Stimulated activated CD4-positive, alpha-beta T cell treated with anti-CD3 and anti-CD28 coated beads, TNF-alpha, amount 100 ng/mL, for 4 hours (primary cell): Measurements from ENCODE around the gene ENGASE.

ENCODE experiments used
- DNase-seq, 3 experiments: peaks; one replicate each; pipeline ENCODE4 v3.0.0-alpha.2; 2020; ENCODE audit warnings: low read depth in 3 of 3

The ENGASE gene

DNA sequence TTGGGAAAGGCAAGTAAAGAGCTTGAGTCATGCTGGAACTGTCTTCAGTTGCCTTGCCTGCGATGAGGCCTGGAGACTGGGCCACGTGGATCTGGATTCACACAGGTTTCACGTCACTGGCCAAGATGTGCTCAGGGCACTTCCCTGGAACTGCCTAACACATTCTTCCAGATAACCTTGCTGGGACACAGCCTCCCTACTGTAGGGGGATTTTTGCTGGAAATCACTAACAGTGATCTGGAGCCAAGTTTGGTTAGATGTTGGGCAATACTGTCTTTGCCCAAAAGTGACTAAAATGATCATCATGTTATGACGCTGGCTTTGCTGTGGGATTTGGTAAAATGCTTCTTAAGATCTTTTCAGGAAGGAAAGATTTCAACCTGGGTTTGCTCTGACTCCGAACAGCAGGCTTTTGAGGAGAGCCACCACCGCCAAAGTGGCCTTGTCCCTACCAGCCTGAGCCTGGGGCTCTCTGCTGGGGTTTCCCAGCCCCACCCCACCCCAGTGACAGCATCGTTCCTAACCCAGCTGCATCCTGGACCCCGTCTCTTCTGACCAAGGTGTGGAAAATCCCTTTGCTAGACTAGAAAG, 36.0 kb upstream of the ENGASE start:
- no peak for DNase-seq

DNA sequence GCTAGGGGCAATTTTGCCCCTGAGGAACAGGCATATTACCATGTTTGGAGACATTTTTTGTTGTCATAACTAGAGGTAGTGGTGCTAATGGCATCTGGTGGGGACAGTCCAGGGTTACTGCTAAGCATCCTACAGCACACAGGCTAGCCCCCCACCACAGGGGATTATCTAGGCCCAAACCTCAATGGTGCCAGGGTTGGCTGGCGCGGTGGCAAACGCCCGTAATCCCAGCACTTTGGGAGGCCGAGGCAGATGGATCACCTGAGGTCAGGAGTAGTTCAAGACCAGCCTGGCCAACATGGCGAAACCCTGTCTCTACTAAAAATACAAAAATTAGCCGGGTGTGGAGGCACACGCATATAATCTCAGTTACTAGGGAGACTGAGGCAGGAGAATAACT, 35.5 kb upstream of the ENGASE start:
- DNase-seq, result no peak

DNA sequence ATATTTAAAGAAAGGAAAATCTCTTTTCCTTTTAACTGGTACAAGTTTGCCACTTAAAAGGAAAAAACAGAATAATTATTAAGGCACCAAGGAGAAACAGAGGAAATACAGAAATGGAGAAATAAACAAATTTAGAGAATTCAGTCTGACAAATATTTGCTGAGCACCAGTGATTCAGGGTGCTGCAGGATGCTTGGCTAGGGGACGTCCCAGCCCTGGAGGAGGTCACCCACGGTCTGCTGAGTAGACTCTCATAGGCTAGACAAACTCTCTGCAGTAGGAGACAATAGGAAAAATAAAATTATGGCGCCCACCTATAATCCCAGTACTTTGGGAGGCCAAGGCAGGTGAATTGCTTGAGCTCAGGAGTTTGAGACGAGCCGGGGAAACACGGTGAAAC, 34.7 kb upstream of the ENGASE start:
- no peak for DNase-seq

DNA sequence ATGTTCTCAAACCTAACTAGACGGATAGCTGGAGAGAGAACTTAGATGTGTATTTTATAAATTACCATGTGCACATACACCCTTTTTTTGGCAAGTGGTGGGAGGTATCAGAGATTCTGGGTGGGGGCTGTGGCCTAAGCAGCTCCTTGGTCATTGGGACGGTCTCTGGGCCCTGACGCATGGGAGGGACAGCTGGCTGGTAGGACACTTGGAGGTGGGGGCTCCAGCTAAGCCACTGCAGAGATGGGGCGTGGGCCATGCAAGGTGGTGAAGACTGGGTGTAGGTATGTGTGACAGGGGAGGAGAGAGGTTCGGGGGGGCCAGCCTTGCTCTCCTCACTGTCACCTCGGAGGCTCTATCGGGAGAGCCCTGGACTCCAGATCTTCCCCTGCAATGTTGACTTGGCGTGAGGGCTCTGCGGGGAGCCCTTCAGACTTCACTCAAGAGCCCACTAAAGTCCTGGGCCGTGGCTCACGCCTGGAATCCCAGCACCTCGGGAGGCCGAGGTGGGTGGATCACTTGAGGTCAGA, 33.5 kb upstream of the ENGASE start:
- no peak for DNase-seq

DNA sequence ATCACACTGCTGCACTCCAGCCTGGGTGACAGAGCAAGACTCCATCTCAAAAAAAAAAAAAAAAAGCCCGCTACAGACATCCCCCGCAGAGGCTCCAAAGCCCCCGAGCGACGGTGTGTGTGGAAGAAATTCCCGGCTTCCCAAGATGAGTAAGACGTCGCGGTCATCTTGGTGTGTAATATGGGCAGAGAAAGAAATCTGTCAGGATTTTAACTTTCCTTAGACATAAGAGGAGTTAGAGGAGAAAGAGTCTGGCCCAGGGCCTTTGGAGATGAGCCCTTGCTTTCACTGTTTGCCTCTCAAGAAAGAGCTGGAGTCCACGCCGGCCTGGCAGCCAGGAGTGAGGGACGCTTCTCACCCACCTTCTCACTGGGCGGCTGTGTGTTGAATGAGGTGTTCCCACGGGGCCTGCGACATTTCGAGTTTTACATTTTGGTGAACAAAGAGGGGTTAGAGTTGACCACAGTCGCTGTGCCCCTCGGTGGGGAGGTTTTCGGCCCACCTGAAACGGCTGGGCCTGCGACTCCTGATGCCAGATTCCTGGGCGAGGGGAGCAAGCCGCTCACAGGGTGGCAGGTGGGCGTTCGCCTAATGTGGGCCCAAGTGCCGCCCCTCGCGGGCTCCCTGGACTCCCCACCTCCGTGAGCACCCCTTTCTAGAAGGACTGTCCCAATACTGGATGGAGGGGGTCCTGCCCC, 32.8 kb upstream of the ENGASE start:
- no peak for DNase-seq

DNA sequence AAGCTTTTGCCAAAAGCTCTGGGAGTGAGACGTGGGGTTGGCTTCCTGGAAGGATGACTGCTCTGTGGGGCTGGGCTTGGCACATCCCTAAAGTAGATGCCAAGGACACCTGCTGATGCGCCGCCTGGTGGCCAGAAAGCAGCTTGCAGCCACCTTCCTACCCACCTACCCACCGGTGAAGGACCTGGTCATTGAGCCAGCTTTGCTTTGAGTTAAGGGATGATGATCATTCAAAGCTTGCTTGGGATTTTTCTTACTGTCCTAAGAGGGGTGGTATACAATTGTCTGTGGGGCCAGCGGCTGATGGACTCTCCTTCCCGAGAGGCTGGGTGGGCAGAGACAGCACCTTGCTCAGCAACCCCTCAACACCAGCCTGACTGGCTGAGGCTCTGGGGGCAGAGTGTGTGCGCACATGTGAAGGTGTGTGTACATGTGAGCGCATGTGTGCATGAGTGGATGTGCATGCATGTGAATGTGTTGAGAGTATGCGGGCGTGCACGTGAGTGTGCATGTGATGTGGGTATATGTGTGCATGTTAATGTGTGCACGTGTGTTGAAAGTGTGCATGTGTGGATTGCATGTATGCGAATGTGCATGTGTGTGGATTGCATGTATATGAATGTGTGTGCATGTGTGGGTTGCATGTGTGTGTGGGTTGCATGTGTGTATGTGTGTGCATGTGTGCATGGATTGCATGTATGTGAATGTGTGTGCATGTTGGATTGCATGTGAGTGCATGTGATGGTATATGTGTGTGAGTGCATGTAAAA, 32.0 kb upstream of the ENGASE start:
- peak; percentile 44 to 51 (median 50) for DNase-seq

DNA sequence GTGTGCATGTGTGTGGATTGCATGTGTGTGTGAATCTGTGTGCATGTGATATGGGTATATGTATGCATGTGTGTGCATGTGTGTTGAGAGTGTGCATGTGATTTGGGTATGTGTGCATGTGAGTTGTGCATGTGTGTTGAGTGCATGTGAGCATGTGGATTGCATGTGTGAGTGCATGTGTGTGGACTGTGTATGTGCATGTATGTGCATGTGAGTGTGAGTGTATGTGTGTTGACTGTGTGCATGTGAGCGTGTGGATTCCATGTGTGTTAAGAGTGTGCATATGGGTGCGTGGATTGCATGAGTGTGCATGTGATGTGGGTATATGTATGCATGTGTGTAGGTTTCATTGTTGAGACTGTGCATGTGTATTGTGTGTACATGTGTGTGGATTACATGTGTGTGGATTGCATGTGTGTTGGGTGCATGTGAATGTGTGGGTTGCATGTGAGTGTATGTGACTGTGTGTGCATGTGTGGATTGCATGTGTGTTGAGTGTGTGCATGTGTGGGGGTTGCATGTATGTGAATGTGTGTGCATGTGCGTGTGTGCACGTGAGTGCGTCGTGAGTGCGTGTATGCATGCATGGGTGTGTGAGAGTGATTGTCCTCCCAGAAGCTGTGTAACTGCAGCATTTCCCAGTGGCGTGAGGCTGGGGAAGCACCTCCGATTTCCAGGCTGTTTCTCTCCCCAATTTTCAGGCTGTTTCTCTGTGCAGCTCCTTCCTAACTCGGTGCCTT, 31.3 kb upstream of the ENGASE start:
- no peak for DNase-seq

DNA sequence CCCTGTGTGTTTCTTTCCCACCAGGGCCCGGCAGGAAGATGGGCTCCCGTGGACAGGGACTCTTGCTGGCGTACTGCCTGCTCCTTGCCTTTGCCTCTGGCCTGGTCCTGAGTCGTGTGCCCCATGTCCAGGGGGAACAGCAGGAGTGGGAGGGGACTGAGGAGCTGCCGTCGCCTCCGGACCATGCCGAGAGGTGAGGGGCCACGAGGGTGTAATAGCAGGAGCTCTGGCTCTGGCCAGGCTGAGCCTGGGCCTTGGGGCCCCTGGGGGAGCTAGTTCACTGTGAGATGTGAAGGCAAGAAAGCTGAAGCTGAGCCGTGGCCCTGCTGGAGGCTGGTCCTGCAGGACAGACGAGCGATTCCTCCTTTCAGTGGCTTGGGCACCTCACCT, 30.7 kb upstream of the ENGASE start:
- no peak for DNase-seq

DNA sequence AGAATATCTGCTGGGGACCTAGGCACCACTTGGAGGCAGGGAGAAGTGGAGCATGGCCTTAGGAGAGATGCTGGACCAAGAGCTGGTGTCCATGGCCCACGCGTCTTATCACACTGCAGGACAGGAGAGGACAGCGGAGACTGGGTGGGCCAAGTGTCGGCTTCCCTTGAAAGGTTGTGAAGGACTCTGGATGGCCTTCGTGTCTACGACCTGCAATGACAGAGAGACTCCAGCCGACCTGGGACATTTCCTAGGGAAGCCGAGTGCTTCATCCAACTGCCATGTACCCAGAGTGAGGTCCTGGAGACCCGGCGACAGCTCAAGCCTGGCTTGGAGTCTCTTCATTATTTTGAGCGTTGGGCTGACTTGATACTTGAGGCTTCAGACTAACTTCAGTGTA, 30.2 kb upstream of the ENGASE start:
- DNase-seq, result no peak

DNA sequence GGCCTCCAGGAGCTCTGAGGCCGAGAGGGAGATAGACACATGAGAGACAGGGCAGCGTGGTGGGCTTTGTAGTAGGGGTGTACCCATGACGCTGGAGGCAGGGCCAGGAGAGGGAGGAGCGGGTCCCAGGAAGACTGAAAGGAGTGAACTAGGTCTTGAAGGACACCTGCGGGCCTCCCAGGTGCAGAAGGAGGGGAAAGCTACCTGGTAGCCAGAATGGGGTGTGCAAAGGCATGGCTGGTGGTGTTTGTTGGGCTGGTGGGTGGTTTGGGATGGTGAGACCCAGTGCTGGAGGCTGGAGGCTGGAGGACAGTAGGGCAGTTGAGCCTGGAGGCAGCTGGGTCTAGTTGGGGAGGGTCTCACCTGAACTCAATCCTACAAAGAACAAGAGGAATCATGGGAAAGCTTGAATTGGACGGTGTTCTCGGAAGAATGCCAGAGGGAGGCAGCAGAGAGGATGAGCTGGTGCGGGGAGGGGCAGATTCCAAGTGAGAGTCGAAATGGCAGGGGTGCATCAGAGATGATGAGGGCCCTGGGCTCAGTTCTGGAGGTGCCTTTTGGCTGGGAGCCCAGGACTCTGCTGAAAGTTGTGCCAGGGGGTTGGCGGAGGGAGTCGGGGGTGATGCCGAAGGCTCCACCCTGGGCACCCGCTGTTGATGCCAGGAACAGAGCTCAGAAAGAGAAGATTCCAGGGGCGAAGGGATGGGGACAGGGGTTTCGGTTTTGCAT, 29.5 kb upstream of the ENGASE start:
- DNase-seq, result no peak

DNA sequence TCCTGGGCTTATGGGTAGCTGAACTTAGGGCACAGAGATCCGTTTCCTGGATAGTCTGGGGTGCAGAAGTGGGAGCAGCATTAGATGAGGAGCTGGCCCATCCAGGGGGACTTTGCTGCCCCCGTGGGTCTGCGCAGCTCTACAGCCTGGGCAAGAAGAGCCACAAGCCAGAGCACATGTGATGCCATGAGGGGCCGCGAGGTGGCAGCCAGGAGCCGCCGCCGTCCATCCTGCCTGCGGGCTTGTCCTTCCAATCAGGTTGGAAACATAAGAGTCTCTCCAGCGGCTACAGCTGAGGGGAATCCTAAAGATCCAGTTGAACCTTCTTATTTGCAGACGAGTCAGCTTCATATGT, 28.8 kb upstream of the ENGASE start:
- peak; percentile 32 to 47 (median 35) for DNase-seq

DNA sequence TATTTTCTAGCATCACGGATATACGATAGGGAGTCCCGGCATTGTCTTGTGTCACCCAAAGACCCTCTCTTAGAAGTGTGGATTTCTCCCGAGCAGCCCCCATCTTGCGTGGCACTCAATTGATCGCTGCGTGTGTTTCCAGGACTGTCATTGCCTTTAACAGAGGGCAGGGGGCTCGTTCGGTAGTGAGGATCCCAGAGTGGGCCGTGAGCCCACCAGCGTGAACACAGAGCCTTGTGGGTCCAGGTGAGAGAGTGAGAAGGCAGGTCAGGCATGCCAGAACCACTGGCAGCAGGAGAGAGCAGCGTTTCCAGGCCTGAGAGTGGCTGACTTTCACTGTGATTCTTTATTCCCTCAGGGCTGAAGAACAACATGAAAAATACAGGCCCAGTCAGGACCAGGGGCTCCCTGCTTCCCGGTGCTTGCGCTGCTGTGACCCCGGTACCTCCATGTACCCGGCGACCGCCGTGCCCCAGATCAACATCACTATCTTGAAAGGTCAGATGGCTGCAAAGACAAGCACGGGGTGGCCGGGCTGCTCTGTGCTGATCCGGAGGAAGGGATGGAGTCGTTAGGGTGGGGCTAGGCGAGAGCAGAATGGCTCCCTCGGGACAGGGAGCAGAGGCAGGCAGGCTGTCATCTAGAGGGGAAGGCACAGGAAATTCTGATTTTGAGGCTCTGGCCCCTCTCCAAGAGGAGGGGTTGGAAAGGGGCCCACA, 28.3 kb upstream of the ENGASE start:
- no peak for DNase-seq

DNA sequence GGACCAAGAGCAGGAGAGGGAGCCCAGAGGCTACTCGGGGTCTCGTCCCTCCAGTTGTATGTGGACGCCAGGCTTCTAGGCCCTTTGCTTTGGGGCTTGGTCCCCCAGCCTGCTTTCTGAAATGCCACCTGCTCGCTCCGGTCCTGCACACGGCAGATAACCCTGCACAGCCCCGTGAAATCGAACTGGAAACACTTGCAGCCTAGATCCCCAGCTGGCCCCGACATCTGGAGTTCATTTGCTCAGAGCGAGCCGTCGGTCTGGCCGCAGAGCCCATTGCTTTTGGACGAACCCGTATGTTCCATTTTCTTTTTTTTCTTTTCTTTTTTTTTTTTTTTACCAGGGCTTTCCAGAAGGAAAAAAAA, 27.7 kb upstream of the ENGASE start:
- DNase-seq, result no peak

DNA sequence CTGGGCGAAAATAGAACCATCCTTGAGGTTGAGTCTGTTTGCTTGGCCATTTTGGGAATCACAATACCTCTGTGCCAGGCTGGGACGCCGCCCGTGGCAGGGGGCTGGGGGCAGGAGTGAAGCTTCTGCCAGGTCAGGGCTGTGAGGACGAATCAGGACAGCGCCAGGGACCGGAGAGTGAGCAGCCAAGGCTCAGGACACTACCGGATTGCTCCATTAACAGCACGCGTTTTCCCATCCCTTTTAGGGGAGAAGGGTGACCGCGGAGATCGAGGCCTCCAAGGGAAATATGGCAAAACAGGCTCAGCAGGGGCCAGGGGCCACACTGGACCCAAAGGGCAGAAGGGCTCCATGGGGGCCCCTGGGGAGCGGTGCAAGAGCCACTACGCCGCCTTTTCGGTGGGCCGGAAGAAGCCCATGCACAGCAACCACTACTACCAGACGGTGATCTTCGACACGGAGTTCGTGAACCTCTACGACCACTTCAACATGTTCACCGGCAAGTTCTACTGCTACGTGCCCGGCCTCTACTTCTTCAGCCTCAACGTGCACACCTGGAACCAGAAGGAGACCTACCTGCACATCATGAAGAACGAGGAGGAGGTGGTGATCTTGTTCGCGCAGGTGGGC, 27.2 kb upstream of the ENGASE start:
- no peak for DNase-seq

DNA sequence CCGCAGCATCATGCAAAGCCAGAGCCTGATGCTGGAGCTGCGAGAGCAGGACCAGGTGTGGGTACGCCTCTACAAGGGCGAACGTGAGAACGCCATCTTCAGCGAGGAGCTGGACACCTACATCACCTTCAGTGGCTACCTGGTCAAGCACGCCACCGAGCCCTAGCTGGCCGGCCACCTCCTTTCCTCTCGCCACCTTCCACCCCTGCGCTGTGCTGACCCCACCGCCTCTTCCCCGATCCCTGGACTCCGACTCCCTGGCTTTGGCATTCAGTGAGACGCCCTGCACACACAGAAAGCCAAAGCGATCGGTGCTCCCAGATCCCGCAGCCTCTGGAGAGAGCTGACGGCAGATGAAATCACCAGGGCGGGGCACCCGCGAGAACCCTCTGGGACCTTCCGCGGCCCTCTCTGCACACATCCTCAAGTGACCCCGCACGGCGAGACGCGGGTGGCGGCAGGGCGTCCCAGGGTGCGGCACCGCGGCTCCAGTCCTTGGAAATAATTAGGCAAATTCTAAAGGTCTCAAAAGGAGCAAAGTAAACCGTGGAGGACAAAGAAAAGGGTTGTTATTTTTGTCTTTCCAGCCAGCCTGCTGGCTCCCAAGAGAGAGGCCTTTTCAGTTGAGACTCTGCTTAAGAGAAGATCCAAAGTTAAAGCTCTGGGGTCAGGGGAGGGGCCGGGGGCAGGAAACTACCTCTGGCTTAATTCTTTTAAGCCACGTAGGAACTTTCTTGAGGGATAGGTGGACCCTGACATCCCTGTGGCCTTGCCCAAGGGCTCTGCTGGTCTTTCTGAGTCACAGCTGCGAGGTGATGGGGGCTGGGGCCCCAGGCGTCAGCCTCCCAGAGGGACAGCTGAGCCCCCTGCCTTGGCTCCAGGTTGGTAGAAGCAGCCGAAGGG, 26.4 kb upstream of the ENGASE start:
- no peak for DNase-seq

DNA sequence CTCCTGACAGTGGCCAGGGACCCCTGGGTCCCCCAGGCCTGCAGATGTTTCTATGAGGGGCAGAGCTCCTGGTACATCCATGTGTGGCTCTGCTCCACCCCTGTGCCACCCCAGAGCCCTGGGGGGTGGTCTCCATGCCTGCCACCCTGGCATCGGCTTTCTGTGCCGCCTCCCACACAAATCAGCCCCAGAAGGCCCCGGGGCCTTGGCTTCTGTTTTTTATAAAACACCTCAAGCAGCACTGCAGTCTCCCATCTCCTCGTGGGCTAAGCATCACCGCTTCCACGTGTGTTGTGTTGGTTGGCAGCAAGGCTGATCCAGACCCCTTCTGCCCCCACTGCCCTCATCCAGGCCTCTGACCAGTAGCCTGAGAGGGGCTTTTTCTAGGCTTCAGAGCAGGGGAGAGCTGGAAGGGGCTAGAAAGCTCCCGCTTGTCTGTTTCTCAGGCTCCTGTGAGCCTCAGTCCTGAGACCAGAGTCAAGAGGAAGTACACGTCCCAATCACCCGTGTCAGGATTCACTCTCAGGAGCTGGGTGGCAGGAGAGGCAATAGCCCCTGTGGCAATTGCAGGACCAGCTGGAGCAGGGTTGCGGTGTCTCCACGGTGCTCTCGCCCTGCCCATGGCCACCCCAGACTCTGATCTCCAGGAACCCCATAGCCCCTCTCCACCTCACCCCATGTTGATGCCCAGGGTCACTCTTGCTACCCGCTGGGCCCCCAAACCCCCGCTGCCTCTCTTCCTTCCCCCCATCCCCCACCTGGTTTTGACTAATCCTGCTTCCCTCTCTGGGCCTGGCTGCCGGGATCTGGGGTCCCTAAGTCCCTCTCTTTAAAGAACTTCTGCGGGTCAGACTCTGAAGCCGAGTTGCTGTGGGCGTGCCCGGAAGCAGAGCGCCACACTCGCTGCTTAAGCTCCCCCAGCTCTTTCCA, 25.5 kb upstream of the ENGASE start:
- DNase-seq, result no peak

DNA sequence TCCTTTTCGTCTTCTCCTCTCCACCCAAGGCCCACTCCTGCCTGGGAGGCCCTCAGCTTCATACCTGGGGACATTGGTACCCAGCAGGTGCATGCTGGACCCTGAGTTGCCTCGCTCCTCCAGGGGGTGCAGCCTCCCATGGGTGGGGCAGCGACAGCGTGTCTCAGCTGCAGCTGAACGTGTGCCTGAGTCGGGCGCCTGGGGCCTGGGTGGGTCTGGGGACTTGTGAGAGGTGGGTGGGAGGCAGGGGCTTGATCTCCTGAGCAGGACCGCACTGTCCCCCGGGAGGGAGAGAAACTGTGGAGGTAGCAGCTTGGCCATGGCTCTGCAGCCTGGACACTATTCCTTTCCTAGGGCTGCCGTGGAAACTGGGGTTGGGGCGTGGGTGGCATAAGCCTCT, 24.8 kb upstream of the ENGASE start:
- no peak for DNase-seq

DNA sequence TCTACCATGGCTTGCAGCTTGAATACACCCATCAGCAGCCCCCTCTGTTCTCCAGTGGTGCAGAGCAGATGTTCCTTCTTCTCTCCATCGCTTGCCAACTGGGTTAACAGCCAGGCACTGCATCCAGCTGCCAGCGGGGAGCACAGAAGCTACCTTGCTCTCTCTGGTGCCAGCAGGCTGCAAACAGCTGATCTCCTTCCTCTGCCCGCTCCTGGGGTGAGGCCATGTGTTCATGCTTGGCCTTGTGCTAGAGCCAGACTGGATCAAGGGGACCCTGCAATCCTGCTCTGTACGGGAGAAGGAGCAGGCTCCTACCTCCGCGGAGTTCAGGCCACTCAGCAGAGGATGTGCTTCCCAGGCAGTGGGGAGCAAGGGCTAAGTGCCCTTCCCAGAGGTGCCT, 24.1 kb upstream of the ENGASE start:
- no peak for DNase-seq
